ENCODE data around the gene ALPG. TPM values are rescaled to one million over a fixed set of nuclear protein-coding genes. Genes with fewer than 3 reads are reported as not detected.

ALPG gene
- total RNA-seq, 1 experiment from 2014 or later = 0.10 TPM

- intact Hi-C loops (cut with micrococcal nuclease) = no loop called here
- POLR2A ChIA-PET = no interaction called here
Measured at GRCh38 chr2:232412986-232413385, 6.3 kb downstream of the ALPG start.

DNA sequence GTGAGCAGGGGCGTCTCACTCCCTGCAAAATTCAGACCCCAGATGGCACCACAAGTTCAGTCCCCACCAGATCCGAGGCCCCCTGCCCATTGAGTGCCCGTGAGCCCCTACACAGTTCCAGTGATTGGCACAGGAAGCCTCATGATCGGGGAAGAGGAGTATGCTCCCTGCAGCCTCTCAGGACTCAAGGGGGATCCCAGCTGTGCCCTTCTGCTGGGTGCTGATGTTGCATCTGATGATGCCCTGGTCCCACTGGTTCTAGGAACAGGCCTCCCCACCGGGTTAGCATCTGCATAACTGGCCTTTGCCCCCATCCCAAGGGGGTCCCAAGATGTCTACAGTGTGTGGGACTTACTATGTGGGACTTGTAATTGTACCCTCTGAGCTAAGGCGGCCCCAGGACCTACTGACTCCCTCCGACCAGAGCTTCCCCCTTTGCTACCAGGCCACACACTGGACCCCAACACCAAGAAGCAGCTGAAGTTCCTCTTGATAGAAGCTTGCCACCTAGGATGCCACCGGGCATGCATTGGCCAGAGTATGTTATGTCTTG lies 8.6 kb downstream of the ALPG start:
- Histone ChIP-seq H2AFZ (ENCODE audit: low read depth, low read length, poor library complexity, severe bottlenecking) (no peak overlapping the region), H3K27me3 (ENCODE audit: insufficient read depth, low read length) (no peaks in the 10 kb centered on the region), H3K4me1 (ENCODE audit: control insufficient read depth in 1 of 2, insufficient read depth in 2 of 2, low read length in 2 of 2) (peaks cover 5 to 14% of the 10 kb centered on the region in 2 experiments; a peak in 3 of 4 replicates), H3K9me3 (ENCODE audit: control insufficient read depth in 1 of 2, insufficient read depth in 1 of 2, low read depth in 1 of 2, low read length in 2 of 2) (no peaks in the 10 kb centered on the region), H3K27ac (ENCODE audit: low read depth, low read length) (no peak overlapping the region), H3K79me2 (ENCODE audit: insufficient read depth, low read length) (no peaks in the 10 kb centered on the region), H3K36me3 (ENCODE audit: control insufficient read depth in 1 of 2, insufficient read depth in 2 of 2, low read length in 2 of 2) (no peaks in the 10 kb centered on the region), H3K4me2 (ENCODE audit: low read length) (0 out of 2 replicates have a peak overlapping the region, but pooled peaks have one; percentile 10), H4K20me1 (ENCODE audit: insufficient read depth) (no peaks in the 10 kb centered on the region), H3K9me2 (ENCODE audit: insufficient read depth) (no peaks in the 10 kb centered on the region), H3K9ac (ENCODE audit: low read length) (no peak overlapping the region), H3K4me3 (replicated peaks in 1 of 2; ENCODE audit: low read depth in 1 of 2, low read length in 2 of 2) (no peak overlapping the region)
- RAD21 ChIA-PET (ENCODE audit: low non-redundant PET in 1 of 2, low total read pairs in 2 of 2, uncharacterized antibody in 2 of 2, unreplicated experiment in 2 of 2) = no interaction called here
- POLR2A ChIA-PET = no interaction called here
- TF ChIP-seq JUND (IDR thresholded peaks at IDR 0.05) (no peak), SP1 (IDR thresholded peaks at IDR 0.05; ENCODE audit: low read depth) (no peak), YY1 (IDR thresholded peaks at IDR 0.05; ENCODE audit: extremely low read depth, insufficient replicate concordance, low read depth, low read length) (no peak), CBX3 (IDR thresholded peaks at IDR 0.05; ENCODE audit: low read depth) (no peak), EZH2 (IDR thresholded peaks at IDR 0.05) (no peak), POLR2A (IDR thresholded peaks at IDR 0.05; ENCODE audit: borderline replicate concordance, extremely low read depth, insufficient read depth, insufficient read length) (no peak), CEBPB (IDR thresholded peaks at IDR 0.05; ENCODE audit: low read depth) (no peak), ZNF274 (IDR thresholded peaks at IDR 0.05; ENCODE audit: low read depth, low read length) (no peak), RAD21 (IDR thresholded peaks at IDR 0.05; ENCODE audit: low read depth) (no peak), ATF3 (IDR thresholded peaks at IDR 0.05) (no peak), ZFX (IDR thresholded peaks at IDR 0.05) (no peak), REST (IDR thresholded peaks at IDR 0.05; ENCODE audit: low read depth) (no peak), SRF (IDR thresholded peaks at IDR 0.05; ENCODE audit: low read depth) (no peak)
- TF ChIP-seq, protein P1, sequence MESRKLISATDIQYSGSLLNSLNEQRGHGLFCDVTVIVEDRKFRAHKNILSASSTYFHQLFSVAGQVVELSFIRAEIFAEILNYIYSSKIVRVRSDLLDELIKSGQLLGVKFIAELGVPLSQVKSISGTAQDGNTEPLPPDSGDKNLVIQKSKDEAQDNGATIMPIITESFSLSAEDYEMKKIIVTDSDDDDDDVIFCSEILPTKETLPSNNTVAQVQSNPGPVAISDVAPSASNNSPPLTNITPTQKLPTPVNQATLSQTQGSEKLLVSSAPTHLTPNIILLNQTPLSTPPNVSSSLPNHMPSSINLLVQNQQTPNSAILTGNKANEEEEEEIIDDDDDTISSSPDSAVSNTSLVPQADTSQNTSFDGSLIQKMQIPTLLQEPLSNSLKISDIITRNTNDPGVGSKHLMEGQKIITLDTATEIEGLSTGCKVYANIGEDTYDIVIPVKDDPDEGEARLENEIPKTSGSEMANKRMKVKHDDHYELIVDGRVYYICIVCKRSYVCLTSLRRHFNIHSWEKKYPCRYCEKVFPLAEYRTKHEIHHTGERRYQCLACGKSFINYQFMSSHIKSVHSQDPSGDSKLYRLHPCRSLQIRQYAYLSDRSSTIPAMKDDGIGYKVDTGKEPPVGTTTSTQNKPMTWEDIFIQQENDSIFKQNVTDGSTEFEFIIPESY (IDR thresholded peaks at IDR 0.05; ENCODE audit: extremely low read depth, insufficient replicate concordance, low read length) = no peak
- TF ChIP-seq, protein P2, sequence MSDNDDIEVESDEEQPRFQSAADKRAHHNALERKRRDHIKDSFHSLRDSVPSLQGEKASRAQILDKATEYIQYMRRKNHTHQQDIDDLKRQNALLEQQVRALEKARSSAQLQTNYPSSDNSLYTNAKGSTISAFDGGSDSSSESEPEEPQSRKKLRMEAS (IDR thresholded peaks at IDR 0.05) = no peak
- CTCF ChIA-PET = no interaction called here
- DNase-seq (ENCODE audit: low read depth, low spot score) = no peak
- BruUV-seq (replicated peaks) = no TSS peak
- no peak for ATAC-seq
- intact Hi-C loops (cut with micrococcal nuclease) = no loop called here

More at GRCh38 chr2:232412986-232413385, 6.3 kb downstream of the ALPG start:
- Histone ChIP-seq H3K9ac (ENCODE audit: low read length) (no peak overlapping the region), H4K20me1 (ENCODE audit: insufficient read depth) (no peaks in the 10 kb centered on the region), H3K9me3 (ENCODE audit: control insufficient read depth in 1 of 2, insufficient read depth in 1 of 2, low read depth in 1 of 2, low read length in 2 of 2) (no peaks in the 10 kb centered on the region), H3K79me2 (ENCODE audit: insufficient read depth, low read length) (no peaks in the 10 kb centered on the region), H2AFZ (ENCODE audit: low read depth, low read length, poor library complexity, severe bottlenecking) (no peak overlapping the region), H3K27ac (ENCODE audit: low read depth, low read length) (no peak overlapping the region), H3K4me3 (replicated peaks in 1 of 2; ENCODE audit: low read depth in 1 of 2, low read length in 2 of 2) (no peak overlapping the region), H3K36me3 (ENCODE audit: control insufficient read depth in 1 of 2, insufficient read depth in 2 of 2, low read length in 2 of 2) (no peaks in the 10 kb centered on the region), H3K9me2 (ENCODE audit: insufficient read depth) (no peaks in the 10 kb centered on the region), H3K4me1 (ENCODE audit: control insufficient read depth in 1 of 2, insufficient read depth in 2 of 2, low read length in 2 of 2) (peaks cover 3 to 12% of the 10 kb centered on the region in 2 experiments; a peak in 3 of 4 replicates), H3K4me2 (ENCODE audit: low read length) (no peak overlapping the region), H3K27me3 (ENCODE audit: insufficient read depth, low read length) (no peaks in the 10 kb centered on the region)
- CTCF ChIA-PET = interaction anchor here (1.1 kb wide), 1 partner anchor 513 kb away, joined by 5 read pairs; no protein-coding TSS in a partner anchor
- no peak for TF ChIP-seq SIN3A (IDR thresholded peaks at IDR 0.05; ENCODE audit: low read depth)
- no peak for TF ChIP-seq ZNF274 (IDR thresholded peaks at IDR 0.05; ENCODE audit: low read depth, low read length)
- no TSS peak for BruUV-seq (replicated peaks)
- DNase-seq (ENCODE audit: low read depth, low spot score) = no peak
- RAD21 ChIA-PET (ENCODE audit: low non-redundant PET in 1 of 2, low total read pairs in 2 of 2, uncharacterized antibody in 2 of 2, unreplicated experiment in 2 of 2) = no interaction called here
- ATAC-seq = no peak

Data from HCT116 (cell line).